Middle frontal gyrus (tissue), 1 donor: Measurements from ENCODE around the gene TEDC2.

Experiments used
- DNase-seq: peaks from one replicate; pipeline ENCODE4 v3.0.0-alpha.2; 2015; ENCODE audit warnings: low spot score; ENCODE audit errors: extremely low spot score

The TEDC2 gene

GRCh38 chr16:2465653-2466415 is 5.9 kb downstream of the TEDC2 start:
- no peak for DNase-seq

- no peak for DNase-seq
Observed at GRCh38 chr16:2466667-2467527, 7.0 kb downstream of the TEDC2 start.

GRCh38 chr16:2467528-2468232 is 7.8 kb downstream of the TEDC2 start:
- peak; percentile 39 for DNase-seq

DNA sequence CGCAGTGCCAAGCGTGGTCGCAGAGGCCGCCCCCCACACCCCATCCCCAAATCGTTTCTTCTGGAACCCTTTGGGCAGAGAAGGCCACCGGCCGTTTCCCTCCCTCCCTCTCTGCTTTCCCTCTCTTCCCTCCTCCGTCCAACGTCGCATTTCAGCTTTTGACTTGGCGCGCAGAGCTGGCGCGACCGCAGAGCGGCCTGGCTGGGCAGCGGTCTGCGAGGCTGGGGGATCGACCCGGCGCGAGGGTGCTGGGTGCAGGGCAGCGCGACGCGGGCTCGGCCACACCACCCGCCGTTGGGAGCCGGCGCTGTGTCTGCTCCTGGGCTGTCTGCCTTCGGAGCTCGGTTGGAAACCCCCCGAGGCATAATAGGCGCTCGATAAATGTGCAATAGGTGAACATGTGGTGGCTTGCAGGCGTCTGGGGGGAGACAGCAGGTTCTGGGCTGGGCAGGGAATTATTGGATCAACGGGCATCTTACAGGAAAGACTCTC is 8.4 kb downstream of the TEDC2 start:
- no peak for DNase-seq

DNA sequence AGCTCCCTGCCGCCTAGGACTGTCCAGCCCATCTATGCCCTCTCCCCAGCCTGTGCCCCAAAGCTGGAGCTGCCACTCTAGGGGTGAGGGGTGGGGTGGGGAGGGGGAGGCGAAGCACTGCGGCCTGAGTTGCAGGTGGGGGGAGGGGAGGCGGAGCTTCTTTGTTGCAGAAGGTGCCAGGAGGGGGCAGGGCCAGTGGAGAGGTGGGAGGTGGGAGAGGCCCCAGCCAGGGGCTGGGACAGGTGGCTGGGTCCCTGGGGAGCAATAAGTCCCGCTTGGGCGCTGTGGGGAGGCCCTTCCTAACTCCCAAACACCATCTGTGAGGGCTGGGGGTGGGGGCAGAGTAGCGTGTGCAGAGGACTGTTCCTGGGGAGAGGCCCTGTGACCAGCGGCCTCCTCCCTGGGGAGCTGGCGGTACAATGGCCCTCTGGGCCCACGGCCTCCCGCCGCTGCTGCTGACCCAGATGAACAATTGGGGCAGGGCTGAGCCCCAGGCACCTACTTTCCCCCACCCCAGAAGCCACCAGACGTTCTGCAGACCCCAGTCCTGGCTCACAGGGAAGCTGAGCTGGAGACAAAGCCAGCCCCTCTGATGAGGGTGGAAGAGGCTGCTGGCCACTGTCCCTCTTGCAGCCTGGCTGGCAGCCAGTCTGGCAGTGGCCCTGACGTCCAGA is 9.0 kb downstream of the TEDC2 start:
- DNase-seq = no peak

DNA sequence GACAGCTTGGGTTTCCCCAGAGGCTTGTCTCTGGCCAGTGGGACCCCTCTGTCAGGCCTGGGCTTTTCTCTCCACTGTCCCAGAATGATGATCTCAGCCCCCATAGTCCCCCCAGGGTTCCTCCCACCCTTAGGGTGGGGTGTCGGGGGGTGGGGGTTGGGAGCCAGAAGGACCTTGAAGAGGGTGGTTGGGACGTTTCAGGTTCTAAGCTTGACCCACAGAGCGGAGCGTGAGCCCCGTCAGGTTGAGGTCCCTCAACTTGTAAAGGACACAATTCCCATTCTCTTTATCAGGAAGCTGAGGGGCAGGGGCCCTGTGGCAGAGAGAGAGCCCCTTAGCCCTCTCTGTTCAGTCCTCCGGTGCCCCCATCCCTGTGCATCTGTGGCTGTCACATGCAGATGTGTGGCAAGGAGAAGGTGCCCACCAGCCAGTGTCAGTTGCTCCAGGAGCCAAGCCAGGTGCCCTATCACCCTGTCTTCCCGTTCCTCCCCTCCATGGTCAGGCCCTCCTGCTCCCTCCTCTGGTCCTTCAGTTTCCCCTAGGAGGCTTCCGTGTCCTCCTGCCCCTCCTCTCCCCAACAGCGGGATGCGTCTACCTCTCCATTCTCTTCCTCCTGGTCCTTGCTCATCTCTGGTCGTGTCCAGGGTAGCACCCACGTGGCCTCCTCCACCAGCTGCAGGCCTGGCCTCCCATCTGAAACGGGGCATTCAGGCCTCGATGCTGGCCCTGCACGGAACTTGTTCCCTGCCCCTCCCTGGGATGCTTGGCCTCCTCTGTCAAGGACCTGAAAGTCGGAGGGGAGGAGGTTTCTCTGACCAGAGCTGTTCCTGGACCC is 9.7 kb downstream of the TEDC2 start:
- no peak for DNase-seq

GRCh38 chr16:2470234-2470601 is 10.3 kb downstream of the TEDC2 start:
- no peak for DNase-seq

GRCh38 chr16:2470603-2471015 is 10.7 kb downstream of the TEDC2 start:
- no peak for DNase-seq

DNA sequence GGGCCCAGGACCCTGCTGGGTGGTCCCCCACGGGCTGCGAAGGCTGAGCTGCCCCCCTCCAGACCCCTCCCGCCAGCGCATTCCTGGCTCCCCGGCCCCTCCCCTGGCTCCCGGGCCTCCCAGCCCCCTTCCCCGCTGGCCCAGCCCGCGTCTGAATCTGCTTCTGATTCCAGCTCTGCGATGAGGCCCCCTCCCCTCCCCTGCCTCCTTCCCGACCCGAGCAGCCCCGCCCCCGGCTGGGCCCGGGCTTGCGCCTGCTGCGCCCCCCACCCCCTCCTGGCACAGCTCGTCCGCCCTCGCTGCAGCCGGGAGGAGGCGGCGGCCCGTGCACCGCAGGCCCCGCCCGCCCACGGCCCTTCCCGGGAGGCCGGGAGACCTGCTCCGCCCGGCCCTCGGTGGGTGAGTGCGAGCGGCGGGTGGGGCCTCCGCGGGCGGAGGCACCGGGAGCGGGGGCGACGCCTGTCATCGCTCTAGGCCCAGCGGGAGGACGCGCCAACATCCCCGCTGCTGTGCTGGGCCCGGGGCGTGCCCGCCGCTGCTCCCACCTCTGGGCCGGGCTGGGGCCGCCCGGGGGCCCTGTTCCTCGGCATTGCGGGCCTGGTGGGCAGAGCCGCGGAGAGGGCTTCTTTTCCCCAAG is 11.2 kb downstream of the TEDC2 start, which contains the start of gene NTN3:
NTN3 (plus strand) TSS at position 282 of the 637 bp plus-strand sequence. CDS start 405 bp downstream, outside the sequence.
- no peak for DNase-seq

DNA sequence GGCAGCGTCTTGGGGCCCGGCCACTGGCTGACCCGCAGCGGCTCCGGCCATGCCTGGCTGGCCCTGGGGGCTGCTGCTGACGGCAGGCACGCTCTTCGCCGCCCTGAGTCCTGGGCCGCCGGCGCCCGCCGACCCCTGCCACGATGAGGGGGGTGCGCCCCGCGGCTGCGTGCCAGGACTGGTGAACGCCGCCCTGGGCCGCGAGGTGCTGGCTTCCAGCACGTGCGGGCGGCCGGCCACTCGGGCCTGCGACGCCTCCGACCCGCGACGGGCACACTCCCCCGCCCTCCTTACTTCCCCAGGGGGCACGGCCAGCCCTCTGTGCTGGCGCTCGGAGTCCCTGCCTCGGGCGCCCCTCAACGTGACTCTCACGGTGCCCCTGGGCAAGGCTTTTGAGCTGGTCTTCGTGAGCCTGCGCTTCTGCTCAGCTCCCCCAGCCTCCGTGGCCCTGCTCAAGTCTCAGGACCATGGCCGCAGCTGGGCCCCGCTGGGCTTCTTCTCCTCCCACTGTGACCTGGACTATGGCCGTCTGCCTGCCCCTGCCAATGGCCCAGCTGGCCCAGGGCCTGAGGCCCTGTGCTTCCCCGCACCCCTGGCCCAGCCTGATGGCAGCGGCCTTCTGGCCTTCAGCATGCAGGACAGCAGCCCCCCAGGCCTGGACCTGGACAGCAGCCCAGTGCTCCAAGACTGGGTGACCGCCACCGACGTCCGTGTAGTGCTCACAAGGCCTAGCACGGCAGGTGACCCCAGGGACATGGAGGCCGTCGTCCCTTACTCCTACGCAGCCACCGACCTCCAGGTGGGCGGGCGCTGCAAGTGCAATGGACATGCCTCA is 12.0 kb downstream of the TEDC2 start:
- DNase-seq = no peak

DNA sequence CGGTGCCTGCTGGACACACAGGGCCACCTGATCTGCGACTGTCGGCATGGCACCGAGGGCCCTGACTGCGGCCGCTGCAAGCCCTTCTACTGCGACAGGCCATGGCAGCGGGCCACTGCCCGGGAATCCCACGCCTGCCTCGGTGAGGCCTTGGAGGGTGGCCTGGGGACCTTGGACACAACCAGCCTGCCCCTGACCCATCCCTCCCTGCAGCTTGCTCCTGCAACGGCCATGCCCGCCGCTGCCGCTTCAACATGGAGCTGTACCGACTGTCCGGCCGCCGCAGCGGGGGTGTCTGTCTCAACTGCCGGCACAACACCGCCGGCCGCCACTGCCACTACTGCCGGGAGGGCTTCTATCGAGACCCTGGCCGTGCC is 12.6 kb downstream of the TEDC2 start:
- no peak for DNase-seq

GRCh38 chr16:2472885-2473445 is 13.1 kb downstream of the TEDC2 start:
- DNase-seq = no peak

DNA sequence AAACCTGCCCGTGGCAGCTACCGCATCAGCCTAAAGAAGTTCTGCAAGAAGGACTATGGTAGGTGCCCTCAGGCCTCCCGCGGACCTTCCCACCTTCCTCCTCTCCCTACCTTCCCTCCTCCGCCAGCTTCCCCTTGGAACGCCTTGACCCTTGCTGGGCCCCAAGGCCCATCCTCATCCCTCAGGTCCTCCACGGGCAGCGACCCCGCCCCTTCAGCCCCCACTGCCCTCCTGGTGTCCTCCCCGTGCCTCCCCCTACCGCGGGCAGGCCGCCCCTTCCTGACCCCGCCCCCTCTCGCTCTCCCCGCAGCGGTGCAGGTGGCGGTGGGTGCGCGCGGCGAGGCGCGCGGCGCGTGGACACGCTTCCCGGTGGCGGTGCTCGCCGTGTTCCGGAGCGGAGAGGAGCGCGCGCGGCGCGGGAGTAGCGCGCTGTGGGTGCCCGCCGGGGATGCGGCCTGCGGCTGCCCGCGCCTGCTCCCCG is 13.6 kb downstream of the TEDC2 start:
- no peak for DNase-seq

GRCh38 chr16:2473999-2474876 is 14.3 kb downstream of the TEDC2 start:
- DNase-seq = no peak

GRCh38 chr16:2474877-2475412 is 15.0 kb downstream of the TEDC2 start, which contains the start of gene TBC1D24:
TSS of gene TBC1D24 (plus strand) at chr16:2475127. CDS start at chr16:2496149, 21,022 bp downstream.
- peak; percentile 79 for DNase-seq

GRCh38 chr16:2475413-2476344 is 15.8 kb downstream of the TEDC2 start:
- DNase-seq = no peak
